A673 (cell line): ENCODE data around the gene SLC25A21.

Source experiments
- EZH2 ChIP-seq: fragments of 200-600 bp; sonication (generic); IDR thresholded peaks from 2 replicates; pipeline ENCODE4 v1.6.1; 2017; ENCODE audit warnings: borderline replicate concordance, low read depth, mild to moderate bottlenecking, mixed read lengths, antibody characterized with exemption, low read length; ENCODE audit not compliant: poor library complexity, severe bottlenecking
- TF ChIP-seq, protein P1 (sequence below): fragments of 300-800, 200-600 bp; sonication (generic); conservative IDR thresholded peaks from 2 replicates; pipeline ENCODE4 v1.5.1; 2017; ENCODE audit warnings: low read depth, mild to moderate bottlenecking, antibody characterized with exemption, low read length, moderate library complexity, mixed read lengths

- TF ChIP-seq, protein P1, sequence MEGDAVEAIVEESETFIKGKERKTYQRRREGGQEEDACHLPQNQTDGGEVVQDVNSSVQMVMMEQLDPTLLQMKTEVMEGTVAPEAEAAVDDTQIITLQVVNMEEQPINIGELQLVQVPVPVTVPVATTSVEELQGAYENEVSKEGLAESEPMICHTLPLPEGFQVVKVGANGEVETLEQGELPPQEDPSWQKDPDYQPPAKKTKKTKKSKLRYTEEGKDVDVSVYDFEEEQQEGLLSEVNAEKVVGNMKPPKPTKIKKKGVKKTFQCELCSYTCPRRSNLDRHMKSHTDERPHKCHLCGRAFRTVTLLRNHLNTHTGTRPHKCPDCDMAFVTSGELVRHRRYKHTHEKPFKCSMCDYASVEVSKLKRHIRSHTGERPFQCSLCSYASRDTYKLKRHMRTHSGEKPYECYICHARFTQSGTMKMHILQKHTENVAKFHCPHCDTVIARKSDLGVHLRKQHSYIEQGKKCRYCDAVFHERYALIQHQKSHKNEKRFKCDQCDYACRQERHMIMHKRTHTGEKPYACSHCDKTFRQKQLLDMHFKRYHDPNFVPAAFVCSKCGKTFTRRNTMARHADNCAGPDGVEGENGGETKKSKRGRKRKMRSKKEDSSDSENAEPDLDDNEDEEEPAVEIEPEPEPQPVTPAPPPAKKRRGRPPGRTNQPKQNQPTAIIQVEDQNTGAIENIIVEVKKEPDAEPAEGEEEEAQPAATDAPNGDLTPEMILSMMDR, result no peak
- TF ChIP-seq EZH2, result no peak
These were observed 303.3 kb downstream of the SLC25A21 start for GRCh38 chr14:36869125-36869524.
